ENCODE data around the gene JCAD. TPM values are rescaled to one million over a fixed set of nuclear protein-coding genes. Genes with fewer than 3 reads are reported as not detected.
"Not testable (repeated sequence)": the region's sequence is repeated elsewhere in the genome, so short reads cannot be mapped to it uniquely, and the experiment has no call there.

Gene JCAD
- total RNA-seq = 10 to 100 TPM in 1 of 2 donors, 1 to 10 TPM in 1; 1.8 to 23.5 TPM

GRCh38 chr10:30059209-30060107 is at the start of gene JCAD:
TSS of gene JCAD (minus strand) at chr10:30059586. CDS start at chr10:30047812, 11,774 bp downstream.
- intact Hi-C loops (cut with DNase I) = no loop called here
- H3K9me3 ChIP-seq = no peaks in the 10 kb centered on the region
- peak within 1 kb of the TSS; percentile 53 for H3K4me3 ChIP-seq
- no peaks in the 10 kb centered on the region for H3K36me3 ChIP-seq
- TF ChIP-seq, protein P1, sequence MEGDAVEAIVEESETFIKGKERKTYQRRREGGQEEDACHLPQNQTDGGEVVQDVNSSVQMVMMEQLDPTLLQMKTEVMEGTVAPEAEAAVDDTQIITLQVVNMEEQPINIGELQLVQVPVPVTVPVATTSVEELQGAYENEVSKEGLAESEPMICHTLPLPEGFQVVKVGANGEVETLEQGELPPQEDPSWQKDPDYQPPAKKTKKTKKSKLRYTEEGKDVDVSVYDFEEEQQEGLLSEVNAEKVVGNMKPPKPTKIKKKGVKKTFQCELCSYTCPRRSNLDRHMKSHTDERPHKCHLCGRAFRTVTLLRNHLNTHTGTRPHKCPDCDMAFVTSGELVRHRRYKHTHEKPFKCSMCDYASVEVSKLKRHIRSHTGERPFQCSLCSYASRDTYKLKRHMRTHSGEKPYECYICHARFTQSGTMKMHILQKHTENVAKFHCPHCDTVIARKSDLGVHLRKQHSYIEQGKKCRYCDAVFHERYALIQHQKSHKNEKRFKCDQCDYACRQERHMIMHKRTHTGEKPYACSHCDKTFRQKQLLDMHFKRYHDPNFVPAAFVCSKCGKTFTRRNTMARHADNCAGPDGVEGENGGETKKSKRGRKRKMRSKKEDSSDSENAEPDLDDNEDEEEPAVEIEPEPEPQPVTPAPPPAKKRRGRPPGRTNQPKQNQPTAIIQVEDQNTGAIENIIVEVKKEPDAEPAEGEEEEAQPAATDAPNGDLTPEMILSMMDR (IDR thresholded peaks at IDR 0.05) = no peak
- H3K4me1 ChIP-seq = no peaks in the 10 kb centered on the region
- no peak within 1 kb of the TSS for H3K27ac ChIP-seq
- peak within 1 kb of the TSS in 1 of 2 donors; percentile 73 for H3K9ac ChIP-seq (ENCODE audit: low read depth in 2 of 2, low read length in 2 of 2)
- peak; percentile 72 for DNase-seq
- H3K27me3 ChIP-seq = peaks cover 17% of the 10 kb centered on the region

DNA sequence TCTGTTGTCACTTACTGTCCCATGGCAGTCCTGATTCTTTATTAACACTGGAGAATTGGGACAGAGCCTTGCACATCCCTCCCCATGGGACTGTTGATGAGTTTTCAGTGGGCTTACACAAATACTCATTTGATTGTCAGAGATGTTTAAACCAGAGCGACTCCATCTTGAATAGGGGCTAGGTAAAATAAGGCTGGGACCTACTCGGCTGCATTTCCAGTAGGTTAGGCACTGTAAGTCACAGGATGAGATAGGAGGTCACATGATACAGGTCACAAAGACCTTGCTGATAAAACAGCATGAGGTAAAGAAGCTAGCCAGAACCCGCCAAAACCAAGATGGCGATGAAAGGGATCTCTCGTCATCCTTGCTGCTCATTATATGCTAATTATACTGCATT is 47.6 kb upstream of the JCAD start:
- H3K36me3 ChIP-seq = no peaks in the 10 kb centered on the region
- no peak for DNase-seq
- H3K27ac ChIP-seq = no peak overlapping the region
- intact Hi-C loops (cut with DNase I) = no loop called here
- TF ChIP-seq, protein P1 (IDR thresholded peaks at IDR 0.05) = no peak
- H3K4me3 ChIP-seq = no peak overlapping the region
- no peaks in the 10 kb centered on the region for H3K27me3 ChIP-seq
- no peak overlapping the region for H3K9ac ChIP-seq (ENCODE audit: low read depth in 2 of 2, low read length in 2 of 2)
- no peaks in the 10 kb centered on the region for H3K4me1 ChIP-seq
- H3K9me3 ChIP-seq = no peaks in the 10 kb centered on the region

DNA sequence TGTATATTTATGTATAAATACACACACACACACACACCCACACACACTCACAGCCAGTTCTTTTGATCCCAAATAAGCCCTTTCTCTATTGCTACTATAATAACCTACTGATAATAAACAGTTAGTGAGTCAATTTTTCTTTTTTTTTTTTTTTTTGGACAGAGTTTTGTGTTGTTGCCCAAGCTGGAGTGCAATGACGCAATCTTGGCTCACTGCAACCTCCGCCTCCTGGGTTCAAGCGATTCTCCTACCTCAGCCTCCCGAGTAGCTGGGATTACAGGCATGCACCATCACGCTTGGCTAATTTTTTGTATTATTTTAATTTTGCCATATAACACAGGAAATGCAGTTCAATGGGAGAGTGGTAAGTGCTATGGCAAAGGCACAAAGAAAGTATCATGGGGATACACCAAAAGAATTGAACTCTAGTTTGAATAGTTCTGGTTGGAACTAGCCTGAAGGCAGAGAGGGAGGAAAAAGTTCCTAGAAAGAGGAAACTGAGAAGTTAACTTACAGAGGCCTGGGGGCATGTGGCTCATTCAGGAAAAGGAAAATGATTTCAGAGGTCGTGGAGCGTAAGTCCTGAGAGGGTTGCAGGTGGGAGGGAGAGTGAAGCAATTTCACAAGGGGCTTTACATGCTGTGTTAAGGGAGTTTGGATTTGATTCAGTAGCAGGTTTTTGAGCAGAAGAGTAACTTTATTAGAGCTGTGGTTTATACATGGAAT is 44.4 kb upstream of the JCAD start:
- no peak for DNase-seq
- Histone ChIP-seq H3K27me3 (no peaks in the 10 kb centered on the region), H3K9ac (ENCODE audit: low read depth in 2 of 2, low read length in 2 of 2) (no peak overlapping the region), H3K4me3 (no peak overlapping the region), H3K27ac (no peak overlapping the region), H3K36me3 (no peaks in the 10 kb centered on the region), H3K9me3 (no peaks in the 10 kb centered on the region), H3K4me1 (no peaks in the 10 kb centered on the region)
- intact Hi-C loops (cut with DNase I) = no loop called here
- TF ChIP-seq, protein P1 (IDR thresholded peaks at IDR 0.05) = no peak

- H3K27me3 ChIP-seq; H3K9ac ChIP-seq (ENCODE audit: low read depth in 2 of 2, low read length in 2 of 2); H3K9me3 ChIP-seq; DNase-seq; H3K36me3 ChIP-seq; intact Hi-C loops (cut with DNase I); H3K4me3 ChIP-seq; H3K4me1 ChIP-seq; H3K27ac ChIP-seq: not testable (repeated sequence)
Measured at GRCh38 chr10:30099706-30100105, 40.3 kb upstream of the JCAD start.

GRCh38 chr10:30099101-30099500 is 39.7 kb upstream of the JCAD start:
- DNase-seq = no peak
- intact Hi-C loops (cut with DNase I) = no loop called here

More at GRCh38 chr10:30099101-30099500, 39.7 kb upstream of the JCAD start:
- no peaks in the 10 kb centered on the region for H3K9me3 ChIP-seq
- no peak overlapping the region for H3K9ac ChIP-seq (ENCODE audit: low read depth in 2 of 2, low read length in 2 of 2)
- H3K27ac ChIP-seq = no peak overlapping the region
- no peak overlapping the region for H3K4me3 ChIP-seq
- no peaks in the 10 kb centered on the region for H3K36me3 ChIP-seq
- no peaks in the 10 kb centered on the region for H3K4me1 ChIP-seq
- TF ChIP-seq, protein P1 (IDR thresholded peaks at IDR 0.05) = no peak
- H3K27me3 ChIP-seq = no peaks in the 10 kb centered on the region

Measured in colonic mucosa (tissue), 4 donors.